HepG2 (cell line): ENCODE data around the gene DNMT3L. TPM values are rescaled to one million over a fixed set of nuclear protein-coding genes. Genes with fewer than 3 reads are reported as not detected.

Source experiments
- ATAC-seq: fragments of 200-7000 bp; cut with Tn5 transposase; 3 replicates; pipeline ENCODE4 v1.9.1; 2020; ENCODE audit warnings: mild to moderate bottlenecking, moderate library complexity
- BruUV-seq: library from RNA; stranded (reverse); fragments of 400-500 nt; replicated peaks from 2 replicates; lab custom pipeline; 2021; lab: Mats Ljungman, UMichigan
- CTCF ChIA-PET: fragments of 300-600 bp; formaldehyde crosslinking; extraction: SDS; loops from one replicate; lab custom pipeline; 2021; ENCODE audit warnings: low total read pairs, inconsistent platforms, low intra/inter-chr PET ratio; lab: Yijun Ruan, JAX
- POLR2A ChIA-PET: fragments of 350-600 bp; sonication (Branson Sonifier 250); formaldehyde crosslinking; loops from one replicate; lab custom pipeline; 2020; ENCODE audit warnings: antibody characterized with exemption, inconsistent platforms; lab: Yijun Ruan, JAX
- DNase-seq: peaks from one replicate; pipeline ENCODE4 v3.0.0-alpha.2; 2015; ENCODE audit warnings: low spot score
- FAIRE-seq: peaks from 3 replicates; lab custom pipeline; 2011; peaks lifted over from hg19 to GRCh38; lab: Jason Lieb, UNC
- H2AFZ ChIP-seq: one replicate; pipeline ENCODE4 v1.6.1; 2011; ENCODE audit warnings: low read length, inconsistent platforms
- H3K27ac ChIP-seq: fragments of 300-600 bp; 3 replicates; pipeline ENCODE4 v1.8.0; 2011; ENCODE audit warnings: mixed run types, mild to moderate bottlenecking, mixed read lengths, low read length, inconsistent platforms; ENCODE audit not compliant: insufficient read depth; ENCODE audit errors: extremely low read length
- H3K27me3 ChIP-seq, 2 experiments: fragments of 200-600 bp in 1 of 2; 2 replicates in 1 of 2; 3 replicates in 1 of 2; pipeline versions ENCODE4 v1.6.0 to v1.8.0; 2011; ENCODE audit warnings: low read length in 2 of 2, mild to moderate bottlenecking in 2 of 2, moderate library complexity in 2 of 2, inconsistent platforms in 1 of 2; ENCODE audit not compliant: insufficient read depth in 2 of 2, control insufficient read depth in 1 of 2
- H3K36me3 ChIP-seq, 2 experiments: fragments of 200-600 bp in 1 of 2; replicated peaks in 1 of 2; 2 replicates in 1 of 2; 3 replicates in 1 of 2; pipeline versions ENCODE4 v1.5.1 to v1.8.0; 2011; ENCODE audit warnings: low read length in 2 of 2, inconsistent platforms in 1 of 2; ENCODE audit not compliant: insufficient read depth in 2 of 2, control insufficient read depth in 1 of 2
- H3K4me1 ChIP-seq: 2 replicates; pipeline ENCODE4 v1.5.1; 2012; ENCODE audit warnings: low read length, inconsistent platforms; ENCODE audit not compliant: insufficient read depth
- H3K4me2 ChIP-seq: 2 replicates; pipeline ENCODE4 v1.6.0; 2011; ENCODE audit warnings: low read depth, low read length, inconsistent platforms
- H3K4me3 ChIP-seq, 3 experiments: fragments of 200-600 bp in 1 of 3; sonication (generic), shearing (Covaris generic) in 1 of 3; replicated peaks in 1 of 3; 2 replicates each; pipeline ENCODE4 v1.5.1; 2011 to 2016; ENCODE audit warnings: low read length in 3 of 3, inconsistent platforms in 2 of 3, low read depth in 2 of 3, mild to moderate bottlenecking in 2 of 3, control low read depth in 1 of 3, mixed read lengths in 1 of 3; ENCODE audit not compliant: insufficient read depth in 1 of 3
- H3K79me2 ChIP-seq: one replicate; pipeline ENCODE4 v1.6.1; 2011; ENCODE audit warnings: low read length, inconsistent platforms; ENCODE audit not compliant: insufficient read depth
- H3K9ac ChIP-seq: 2 replicates; pipeline ENCODE4 v1.6.0; 2011; ENCODE audit warnings: mild to moderate bottlenecking, low read depth, low read length, inconsistent platforms; ENCODE audit not compliant: insufficient read depth
- H3K9me3 ChIP-seq: 2 replicates; pipeline ENCODE4 v1.5.1; 2012; ENCODE audit warnings: mild to moderate bottlenecking, low read length
- H4K20me1 ChIP-seq: 2 replicates; pipeline ENCODE4 v1.6.0; 2011; ENCODE audit warnings: inconsistent platforms, mild to moderate bottlenecking, low read length, moderate library complexity; ENCODE audit not compliant: insufficient read depth
- ATAD3A ChIP-seq: sonication (generic); formaldehyde crosslinking; IDR thresholded peaks from 2 replicates; pipeline ENCODE4 v1.4.0; 2020; ENCODE audit warnings: missing genetic modification reagents
- ELF1 ChIP-seq: sonication (generic); formaldehyde crosslinking; IDR thresholded peaks from 2 replicates; pipeline ENCODE4 v1.4.0; 2020; ENCODE audit warnings: missing genetic modification reagents
- FOXO1 ChIP-seq: sonication (generic); formaldehyde crosslinking; IDR thresholded peaks from 2 replicates; pipeline ENCODE4 v1.4.0; 2020; ENCODE audit warnings: missing genetic modification reagents
- KLF6 ChIP-seq: IDR thresholded peaks from 2 replicates; pipeline ENCODE4 v1.8.0; 2016; ENCODE audit warnings: missing biosample characterization, missing genetic modification reagents
- MXI1 ChIP-seq: IDR thresholded peaks from 3 replicates; pipeline ENCODE4 v1.6.1; 2012; ENCODE audit warnings: low read depth, low read length, inconsistent platforms, borderline replicate concordance
- SRSF1 ChIP-seq: fragments of 200-400 bp; formaldehyde crosslinking; optimal IDR thresholded peaks from 2 replicates; pipeline ENCODE3; 2017; ENCODE audit warnings: mild to moderate bottlenecking, low read depth, low read length, moderate library complexity
- YEATS4 ChIP-seq: sonication (generic); formaldehyde crosslinking; IDR thresholded peaks from 2 replicates; pipeline ENCODE4 v1.4.0; 2020; ENCODE audit warnings: missing genetic modification reagents, borderline replicate concordance
- ZNF10 ChIP-seq: sonication (generic); formaldehyde crosslinking; IDR thresholded peaks from 2 replicates; pipeline ENCODE4 v1.4.0; 2020; ENCODE audit warnings: mild to moderate bottlenecking, low read depth, missing genetic modification reagents, borderline replicate concordance
- ZNF563 ChIP-seq: sonication (generic); formaldehyde crosslinking; IDR thresholded peaks from 2 replicates; pipeline ENCODE4 v1.8.0; 2022; ENCODE audit warnings: mild to moderate bottlenecking, moderate library complexity, missing genetic modification reagents
- ZNF629 ChIP-seq: sonication (generic); formaldehyde crosslinking; conservative IDR thresholded peaks from 2 replicates; pipeline ENCODE4 v1.5.0; 2020; ENCODE audit warnings: missing genetic modification reagents
- ZNF703 ChIP-seq: sonication (generic); formaldehyde crosslinking; IDR thresholded peaks from 2 replicates; pipeline ENCODE4 v1.5.1; 2020; ENCODE audit warnings: missing genetic modification reagents, mild to moderate bottlenecking, moderate library complexity, borderline replicate concordance
- WGBS: methylation state at CpG from one replicate; pipeline ENCODE4 v1.1.6; 2017; ENCODE audit warnings: low lambda C conversion rate; 5-methylcytosine and 5-hydroxymethylcytosine counted together
- in situ Hi-C: cut with HindIII; loops from 2 replicates; pipeline ENCODE4 v1.10.0; 2017; ENCODE audit warnings: low pct_unique_long_range_greater_than_20kb; ENCODE audit not compliant: extremely low pct_ligation_motif_present
- intact Hi-C: fragments of 100-400 bp; cut with micrococcal nuclease; formaldehyde crosslinking; loops from one replicate; pipeline ENCODE4 v1.10.0; 2022; ENCODE audit not compliant: unreplicated experiment
- polyA plus RNA-seq, 8 experiments: library from polyadenylated mRNA; depleted of rRNA in 3 of 8; stranded (reverse) in 7 of 8; unstranded in 1 of 8; fragments of >200 nt; fragmentation: Illumina TruSeq in 4 of 8; extraction: Trizol in 4 of 8; gene quantifications; 2 replicates each; pipeline versions ENCODE4 v1.2.1 to v1.2.3, GENCODE V29; 2011 to 2016; ENCODE audit warnings: low read depth in 4 of 8, missing spikeins in 1 of 8, mixed read lengths in 1 of 8; ENCODE audit not compliant: insufficient read depth in 1 of 8
- total RNA-seq, 5 experiments: library from RNA; depleted of rRNA; stranded (reverse); fragments of >200 nt; fragmentation: Illumina TruSeq; extraction: Trizol; gene quantifications; 2 replicates each; pipeline ENCODE4 v1.2.3, GENCODE V29; 2016; ENCODE audit warnings: low read depth in 1 of 5
- TF ChIP-seq, protein P1 (sequence below): sonication (generic); formaldehyde crosslinking; IDR thresholded peaks from 2 replicates; pipeline ENCODE4 v1.9.0; 2021; ENCODE audit warnings: mild to moderate bottlenecking, missing genetic modification reagents
- TF ChIP-seq, protein P2 (sequence below): sonication (generic); formaldehyde crosslinking; IDR thresholded peaks from 2 replicates; pipeline ENCODE4 v1.4.0; 2020; ENCODE audit warnings: missing genetic modification reagents
- TF ChIP-seq, protein P3 (sequence below): sonication (generic); formaldehyde crosslinking; IDR thresholded peaks from 2 replicates; pipeline ENCODE4 v1.4.0; 2020; ENCODE audit warnings: mild to moderate bottlenecking, missing genetic modification reagents

Gene DNMT3L
- total and polyA plus RNA-seq, 2 of the 13 experiments (the other 11 are each of a cell fraction or from before 2014, with no cell fraction given), result 0.75 to 1.7 TPM

DNA sequence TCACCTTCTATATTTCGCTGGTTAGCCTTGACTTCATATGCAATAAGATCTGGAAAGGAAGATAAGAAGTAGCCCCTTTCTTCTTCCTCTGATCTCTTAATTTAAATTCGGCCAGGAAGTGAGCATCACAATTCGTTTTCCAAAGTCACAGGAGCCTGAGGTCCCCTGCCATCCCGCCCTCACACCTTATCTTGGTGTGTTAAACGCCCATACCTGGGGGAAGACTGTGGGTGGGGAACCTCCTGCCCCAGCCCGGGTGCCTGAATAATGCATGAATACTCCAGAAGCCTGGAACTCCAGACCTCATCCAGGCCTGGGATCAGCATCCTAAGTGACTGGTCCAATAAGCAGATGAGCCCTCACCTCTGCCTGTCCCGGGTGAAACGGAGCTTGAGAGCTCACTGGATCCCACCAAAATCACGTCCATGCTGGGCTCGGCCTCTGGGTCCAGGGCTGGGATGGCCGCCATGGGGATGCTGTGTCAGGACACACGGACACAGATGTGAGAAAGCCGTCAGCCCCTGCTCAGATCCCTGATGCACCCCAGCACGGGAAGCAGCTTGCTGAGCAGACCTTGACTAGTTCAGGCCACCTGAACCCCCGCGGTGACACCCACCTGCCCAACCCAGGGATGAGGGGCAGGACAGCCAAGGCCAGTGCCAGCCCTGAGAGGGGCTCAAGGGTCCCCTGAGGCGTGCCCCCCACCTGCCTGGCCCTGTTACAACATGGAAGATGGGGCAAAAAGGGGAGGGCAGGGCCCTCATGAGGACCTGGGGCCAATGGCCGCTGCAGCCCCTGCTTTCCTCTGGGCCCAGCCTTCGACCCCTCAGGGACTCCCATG lies 686 bp downstream of the DNMT3L start:
- H3K9ac ChIP-seq, result no peak overlapping the region
- POLR2A ChIA-PET, result no interaction called here
- H3K36me3 ChIP-seq, result no peaks in the 10 kb centered on the region
- intact Hi-C loops, result no loop called here
- no peak overlapping the region for H3K4me3 ChIP-seq
- peaks cover under 1 to 13% of the 10 kb centered on the region in 2 experiments; a peak in 2 of 5 replicates for H3K27me3 ChIP-seq
- no peak for FAIRE-seq
- no peak overlapping the region for H3K4me2 ChIP-seq
- 41% methylated on average over 10 of the region's 19 CpGs for WGBS
- H2AFZ ChIP-seq, result no peak overlapping the region
- BruUV-seq, result no TSS peak
- H3K79me2 ChIP-seq, result no peaks in the 10 kb centered on the region
- H3K27ac ChIP-seq, result no peak overlapping the region
- CTCF ChIA-PET, result no interaction called here
- in situ Hi-C loops, result no loop called here
- peak; percentile 12 for ATAC-seq
- H4K20me1 ChIP-seq, result no peaks in the 10 kb centered on the region
- no peaks in the 10 kb centered on the region for H3K9me3 ChIP-seq
- peaks cover 23% of the 10 kb centered on the region for H3K4me1 ChIP-seq
- no peak for DNase-seq
- TF ChIP-seq ELF1 (CRISPR knock-in tag) (no peak), ZNF703 (CRISPR knock-in tag) (no peak), ZNF563 (no peak), YEATS4 (CRISPR knock-in tag) (no peak), MXI1 (no peak), ATAD3A (CRISPR knock-in tag) (no peak), ZNF629 (CRISPR knock-in tag) (no peak), SRSF1 (no peak), ZNF10 (CRISPR knock-in tag) (no peak), FOXO1 (CRISPR knock-in tag) (no peak), KLF6 (no peak)
- TF ChIP-seq, protein P1, sequence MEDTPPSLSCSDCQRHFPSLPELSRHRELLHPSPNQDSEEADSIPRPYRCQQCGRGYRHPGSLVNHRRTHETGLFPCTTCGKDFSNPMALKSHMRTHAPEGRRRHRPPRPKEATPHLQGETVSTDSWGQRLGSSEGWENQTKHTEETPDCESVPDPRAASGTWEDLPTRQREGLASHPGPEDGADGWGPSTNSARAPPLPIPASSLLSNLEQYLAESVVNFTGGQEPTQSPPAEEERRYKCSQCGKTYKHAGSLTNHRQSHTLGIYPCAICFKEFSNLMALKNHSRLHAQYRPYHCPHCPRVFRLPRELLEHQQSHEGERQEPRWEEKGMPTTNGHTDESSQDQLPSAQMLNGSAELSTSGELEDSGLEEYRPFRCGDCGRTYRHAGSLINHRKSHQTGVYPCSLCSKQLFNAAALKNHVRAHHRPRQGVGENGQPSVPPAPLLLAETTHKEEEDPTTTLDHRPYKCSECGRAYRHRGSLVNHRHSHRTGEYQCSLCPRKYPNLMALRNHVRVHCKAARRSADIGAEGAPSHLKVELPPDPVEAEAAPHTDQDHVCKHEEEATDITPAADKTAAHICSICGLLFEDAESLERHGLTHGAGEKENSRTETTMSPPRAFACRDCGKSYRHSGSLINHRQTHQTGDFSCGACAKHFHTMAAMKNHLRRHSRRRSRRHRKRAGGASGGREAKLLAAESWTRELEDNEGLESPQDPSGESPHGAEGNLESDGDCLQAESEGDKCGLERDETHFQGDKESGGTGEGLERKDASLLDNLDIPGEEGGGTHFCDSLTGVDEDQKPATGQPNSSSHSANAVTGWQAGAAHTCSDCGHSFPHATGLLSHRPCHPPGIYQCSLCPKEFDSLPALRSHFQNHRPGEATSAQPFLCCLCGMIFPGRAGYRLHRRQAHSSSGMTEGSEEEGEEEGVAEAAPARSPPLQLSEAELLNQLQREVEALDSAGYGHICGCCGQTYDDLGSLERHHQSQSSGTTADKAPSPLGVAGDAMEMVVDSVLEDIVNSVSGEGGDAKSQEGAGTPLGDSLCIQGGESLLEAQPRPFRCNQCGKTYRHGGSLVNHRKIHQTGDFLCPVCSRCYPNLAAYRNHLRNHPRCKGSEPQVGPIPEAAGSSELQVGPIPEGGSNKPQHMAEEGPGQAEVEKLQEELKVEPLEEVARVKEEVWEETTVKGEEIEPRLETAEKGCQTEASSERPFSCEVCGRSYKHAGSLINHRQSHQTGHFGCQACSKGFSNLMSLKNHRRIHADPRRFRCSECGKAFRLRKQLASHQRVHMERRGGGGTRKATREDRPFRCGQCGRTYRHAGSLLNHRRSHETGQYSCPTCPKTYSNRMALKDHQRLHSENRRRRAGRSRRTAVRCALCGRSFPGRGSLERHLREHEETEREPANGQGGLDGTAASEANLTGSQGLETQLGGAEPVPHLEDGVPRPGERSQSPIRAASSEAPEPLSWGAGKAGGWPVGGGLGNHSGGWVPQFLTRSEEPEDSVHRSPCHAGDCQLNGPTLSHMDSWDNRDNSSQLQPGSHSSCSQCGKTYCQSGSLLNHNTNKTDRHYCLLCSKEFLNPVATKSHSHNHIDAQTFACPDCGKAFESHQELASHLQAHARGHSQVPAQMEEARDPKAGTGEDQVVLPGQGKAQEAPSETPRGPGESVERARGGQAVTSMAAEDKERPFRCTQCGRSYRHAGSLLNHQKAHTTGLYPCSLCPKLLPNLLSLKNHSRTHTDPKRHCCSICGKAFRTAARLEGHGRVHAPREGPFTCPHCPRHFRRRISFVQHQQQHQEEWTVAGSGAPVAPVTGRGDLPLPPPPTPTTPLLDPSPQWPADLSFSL (CRISPR knock-in tag), result no peak
- TF ChIP-seq, protein P2, sequence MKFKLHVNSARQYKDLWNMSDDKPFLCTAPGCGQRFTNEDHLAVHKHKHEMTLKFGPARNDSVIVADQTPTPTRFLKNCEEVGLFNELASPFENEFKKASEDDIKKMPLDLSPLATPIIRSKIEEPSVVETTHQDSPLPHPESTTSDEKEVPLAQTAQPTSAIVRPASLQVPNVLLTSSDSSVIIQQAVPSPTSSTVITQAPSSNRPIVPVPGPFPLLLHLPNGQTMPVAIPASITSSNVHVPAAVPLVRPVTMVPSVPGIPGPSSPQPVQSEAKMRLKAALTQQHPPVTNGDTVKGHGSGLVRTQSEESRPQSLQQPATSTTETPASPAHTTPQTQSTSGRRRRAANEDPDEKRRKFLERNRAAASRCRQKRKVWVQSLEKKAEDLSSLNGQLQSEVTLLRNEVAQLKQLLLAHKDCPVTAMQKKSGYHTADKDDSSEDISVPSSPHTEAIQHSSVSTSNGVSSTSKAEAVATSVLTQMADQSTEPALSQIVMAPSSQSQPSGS (CRISPR knock-in tag), result no peak
- TF ChIP-seq, protein P3, sequence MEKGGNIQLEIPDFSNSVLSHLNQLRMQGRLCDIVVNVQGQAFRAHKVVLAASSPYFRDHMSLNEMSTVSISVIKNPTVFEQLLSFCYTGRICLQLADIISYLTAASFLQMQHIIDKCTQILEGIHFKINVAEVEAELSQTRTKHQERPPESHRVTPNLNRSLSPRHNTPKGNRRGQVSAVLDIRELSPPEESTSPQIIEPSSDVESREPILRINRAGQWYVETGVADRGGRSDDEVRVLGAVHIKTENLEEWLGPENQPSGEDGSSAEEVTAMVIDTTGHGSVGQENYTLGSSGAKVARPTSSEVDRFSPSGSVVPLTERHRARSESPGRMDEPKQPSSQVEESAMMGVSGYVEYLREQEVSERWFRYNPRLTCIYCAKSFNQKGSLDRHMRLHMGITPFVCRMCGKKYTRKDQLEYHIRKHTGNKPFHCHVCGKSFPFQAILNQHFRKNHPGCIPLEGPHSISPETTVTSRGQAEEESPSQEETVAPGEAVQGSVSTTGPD (CRISPR knock-in tag), result no peak
